SH-SY5Y (cell line): Measurements from ENCODE around the gene DLGAP3.

ENCODE experiments used
- GATA2 ChIP-seq: IDR thresholded peaks from 2 replicates; pipeline ENCODE4 v1.6.1; 2011; ENCODE audit warnings: mild to moderate bottlenecking, low read depth, low read length
- GATA3 ChIP-seq: IDR thresholded peaks from 2 replicates; pipeline ENCODE4 v1.6.1; 2011; ENCODE audit warnings: low read depth, mild to moderate bottlenecking, low read length, moderate library complexity

DNA sequence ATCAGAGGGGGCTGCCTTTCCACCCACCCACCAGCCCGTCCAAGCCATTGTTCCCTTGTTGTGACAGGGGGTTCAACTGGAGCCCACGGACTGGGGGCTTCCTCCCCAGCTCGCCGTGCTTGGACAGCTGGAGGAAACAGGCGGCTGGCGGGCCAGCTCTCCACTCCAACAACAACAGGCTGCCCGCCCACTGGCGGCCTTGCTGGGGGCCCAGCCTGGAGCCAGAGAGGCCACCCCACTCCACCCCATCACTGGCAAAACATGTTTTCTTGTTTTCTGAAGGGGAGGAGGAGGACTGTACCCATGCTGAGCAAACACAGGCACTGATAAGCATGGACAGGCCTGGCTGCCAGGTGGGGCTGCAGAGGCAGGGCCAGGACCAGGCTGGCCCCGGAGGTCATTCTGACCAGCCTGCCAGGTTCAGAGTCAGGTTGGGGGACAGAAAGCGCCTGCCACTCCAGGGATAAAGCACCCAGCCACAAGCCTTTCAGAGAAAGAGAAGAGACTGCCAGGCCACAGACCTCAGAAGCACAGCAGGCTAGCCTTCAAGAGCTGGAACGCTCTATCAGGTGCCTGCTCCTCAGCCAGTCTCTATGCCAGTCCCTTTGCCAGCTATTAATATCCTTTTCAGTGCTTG, 103.9 kb downstream of the DLGAP3 start:
- TF ChIP-seq GATA2 (peak; percentile 84), GATA3 (no peak)
